Neural cell (in vitro differentiated cells): Measurements from ENCODE around the gene SPATA13. TPM values are rescaled to one million over a fixed set of nuclear protein-coding genes. Genes with fewer than 3 reads are reported as not detected.

Experiments used
- H2AFZ ChIP-seq: fragments of 200-600, 300-800 bp; sonication (generic), shearing (Covaris generic); 2 replicates; pipeline ENCODE4 v1.6.0; 2014; ENCODE audit warnings: low read depth, mild to moderate bottlenecking, antibody characterized with exemption, low read length, moderate library complexity
- H3F3A ChIP-seq: fragments of 200-600 bp; shearing (Covaris generic); 2 replicates; pipeline ENCODE4 v1.6.1; 2016; ENCODE audit warnings: mild to moderate bottlenecking, moderate library complexity, mixed read lengths, antibody characterized with exemption, low read length; ENCODE audit not compliant: insufficient read depth, poor library complexity, severe bottlenecking
- H3K27ac ChIP-seq: fragments of 200-600, 300-800 bp; sonication (generic), shearing (Covaris generic); 2 replicates; pipeline ENCODE4 v1.5.1; 2014; ENCODE audit warnings: mild to moderate bottlenecking, low read length, moderate library complexity
- H3K27me3 ChIP-seq: fragments of 300-800, 200-600 bp; sonication (generic), shearing (Covaris generic); 2 replicates; pipeline ENCODE4 v1.6.0; 2014; ENCODE audit warnings: mild to moderate bottlenecking, low read depth, low read length, moderate library complexity; ENCODE audit not compliant: insufficient read depth
- H3K36me3 ChIP-seq: fragments of 300-800, 200-600 bp; sonication (generic), shearing (Covaris generic); 2 replicates; pipeline ENCODE4 v1.5.1; 2014; ENCODE audit warnings: mild to moderate bottlenecking, antibody characterized with exemption, low read length, moderate library complexity; ENCODE audit not compliant: insufficient read depth
- H3K4me2 ChIP-seq: fragments of 300-800, 200-600 bp; sonication (generic), shearing (Covaris generic); 2 replicates; pipeline ENCODE4 v1.6.0; 2014; ENCODE audit warnings: mild to moderate bottlenecking, low read length
- H3K4me3 ChIP-seq: fragments of 300-800, 200-600 bp; sonication (generic), shearing (Covaris generic); 2 replicates; pipeline ENCODE4 v1.5.1; 2014; ENCODE audit warnings: mild to moderate bottlenecking, low read length, moderate library complexity
- H3K79me2 ChIP-seq: fragments of 200-600 bp; shearing (Covaris generic); replicated peaks from 2 replicates; pipeline ENCODE4 v1.6.0; 2014; ENCODE audit warnings: mild to moderate bottlenecking, low read length, moderate library complexity; ENCODE audit not compliant: insufficient read depth
- H3K9ac ChIP-seq: fragments of 300-800, 200-600 bp; sonication (generic), shearing (Covaris generic); 2 replicates; pipeline ENCODE4 v1.6.1; 2016; ENCODE audit warnings: mild to moderate bottlenecking, low read length, mixed read lengths
- H3K9me2 ChIP-seq: fragments of 200-600 bp; shearing (Covaris generic); 2 replicates; pipeline ENCODE4 v1.6.1; 2016; ENCODE audit warnings: mild to moderate bottlenecking, low read length, mixed read lengths; ENCODE audit not compliant: insufficient read depth
- H3K9me3 ChIP-seq: fragments of 200-600, 300-800 bp; sonication (generic), shearing (Covaris generic); 2 replicates; pipeline ENCODE4 v1.6.1; 2016; ENCODE audit warnings: mild to moderate bottlenecking, mixed run types, low read length, moderate library complexity, mixed read lengths
- H4K20me1 ChIP-seq: fragments of 200-600 bp; shearing (Covaris generic); 2 replicates; pipeline ENCODE4 v1.6.1; 2016; ENCODE audit warnings: mild to moderate bottlenecking, mixed run types; ENCODE audit not compliant: insufficient read depth
- CTCF ChIP-seq: fragments of 450-650 bp; IDR thresholded peaks from 2 replicates; pipeline ENCODE4 v1.5.1; 2014; ENCODE audit warnings: antibody characterized with exemption, mild to moderate bottlenecking, moderate library complexity; ENCODE audit not compliant: poor library complexity, severe bottlenecking
- EP300 ChIP-seq: fragments of 450-650 bp; conservative IDR thresholded peaks from 2 replicates; pipeline ENCODE4 v1.6.1; 2014; ENCODE audit warnings: antibody characterized with exemption, mild to moderate bottlenecking, moderate library complexity; ENCODE audit not compliant: poor library complexity, severe bottlenecking
- EZH2 ChIP-seq: fragments of 200-600, 300-800 bp; shearing (Covaris generic), sonication (generic); IDR thresholded peaks from 2 replicates; pipeline ENCODE4 v1.6.1; 2014; ENCODE audit warnings: antibody characterized with exemption, low read length, borderline replicate concordance, mild to moderate bottlenecking; ENCODE audit not compliant: insufficient read depth, poor library complexity, severe bottlenecking
- MXI1 ChIP-seq: fragments of 450-650 bp; conservative IDR thresholded peaks from 2 replicates; pipeline ENCODE4 v1.6.1; 2014; ENCODE audit warnings: antibody characterized with exemption, mild to moderate bottlenecking; ENCODE audit not compliant: poor library complexity, severe bottlenecking
- POLR2AphosphoS5 ChIP-seq: IDR thresholded peaks from 2 replicates; pipeline ENCODE4 v1.6.1; 2012
- RAD21 ChIP-seq: fragments of 450-650 bp; conservative IDR thresholded peaks from 2 replicates; pipeline ENCODE4 v1.6.1; 2014; ENCODE audit warnings: antibody characterized with exemption, mild to moderate bottlenecking, moderate library complexity
- REST ChIP-seq: IDR thresholded peaks from 2 replicates; pipeline ENCODE4 v1.6.1; 2012; ENCODE audit warnings: borderline replicate concordance
- SMC3 ChIP-seq: fragments of 450-650 bp; conservative IDR thresholded peaks from 2 replicates; pipeline ENCODE4 v1.6.1; 2014; ENCODE audit warnings: antibody characterized with exemption, mild to moderate bottlenecking, moderate library complexity; ENCODE audit not compliant: poor library complexity
- TAF1 ChIP-seq: IDR thresholded peaks from 2 replicates; pipeline ENCODE4 v1.6.1; 2012; ENCODE audit warnings: low read depth
- polyA plus RNA-seq: library from polyadenylated mRNA; depleted of rRNA; stranded (reverse); fragments of >200 nt; gene quantifications from 2 replicates; pipeline ENCODE4 v1.2.3, GENCODE V29; 2014

SPATA13 gene
- polyA plus RNA-seq, 1 donor from 2014 or later = 15.5 TPM

- Histone ChIP-seq H3K27ac (no peak overlapping the region), H2AFZ (no peak overlapping the region), H3F3A (no peaks in the 10 kb centered on the region), H3K27me3 (no peaks in the 10 kb centered on the region), H3K4me2 (no peak overlapping the region), H3K36me3 (no peaks in the 10 kb centered on the region), H3K79me2 (no peaks in the 10 kb centered on the region), H4K20me1 (no peaks in the 10 kb centered on the region), H3K9ac (no peak overlapping the region), H3K4me3 (no peak overlapping the region), H3K9me2 (no peaks in the 10 kb centered on the region), H3K9me3 (no peaks in the 10 kb centered on the region)
- TF ChIP-seq EP300 (no peak), SMC3 (no peak), TAF1 (no peak), CTCF (no peak), MXI1 (no peak), RAD21 (no peak), EZH2 (no peak), REST (no peak), POLR2AphosphoS5 (no peak)
Measured at GRCh38 chr13:24355103-24355502, 194.6 kb downstream of the SPATA13 start.

GRCh38 chr13:24356270-24356669 lies 195.8 kb downstream of the SPATA13 start:
- Histone ChIP-seq H4K20me1 (no peaks in the 10 kb centered on the region), H3K27me3 (no peaks in the 10 kb centered on the region), H3K4me3 (no peak overlapping the region), H3K36me3 (no peaks in the 10 kb centered on the region), H3K27ac (no peak overlapping the region), H3K4me2 (no peak overlapping the region), H3K79me2 (no peaks in the 10 kb centered on the region), H3K9me2 (no peaks in the 10 kb centered on the region), H3K9me3 (no peaks in the 10 kb centered on the region), H3K9ac (no peak overlapping the region), H2AFZ (no peak overlapping the region), H3F3A (no peaks in the 10 kb centered on the region)
- TF ChIP-seq POLR2AphosphoS5 (no peak), EZH2 (no peak), SMC3 (no peak), RAD21 (no peak), EP300 (no peak), CTCF (no peak), REST (no peak), MXI1 (no peak)
